Liver (tissue), 9 donors: Measurements from ENCODE around the gene ABCC8. TPM values are rescaled to one million over a fixed set of nuclear protein-coding genes. Genes with fewer than 3 reads are reported as not detected.

ENCODE experiments used
- DNase-seq: peaks from one replicate; pipeline ENCODE4 v3.0.0-alpha.2; 2017; ENCODE audit warnings: low spot score
- H3K27ac ChIP-seq, 2 donors: one replicate each; pipeline ENCODE4 v1.7.0; 2013; ENCODE audit warnings: inconsistent platforms in 2 of 2, low read length in 2 of 2, control low read depth in 1 of 2, low read depth in 1 of 2, mild to moderate bottlenecking in 1 of 2
- H3K27me3 ChIP-seq, 4 donors: one replicate each; pipeline versions ENCODE4 v1.6.1 to v1.7.0; 2013; ENCODE audit warnings: low read length in 3 of 4, inconsistent platforms in 1 of 4, mild to moderate bottlenecking in 1 of 4, moderate library complexity in 1 of 4; ENCODE audit not compliant: control insufficient read depth in 4 of 4, insufficient read depth in 4 of 4
- H3K36me3 ChIP-seq, 4 donors: one replicate each; pipeline versions ENCODE4 v1.6.1 to v1.7.0; 2013; ENCODE audit warnings: low read length in 3 of 4, mild to moderate bottlenecking in 3 of 4, low read depth in 1 of 4, moderate library complexity in 1 of 4; ENCODE audit not compliant: control insufficient read depth in 4 of 4, insufficient read depth in 3 of 4
- H3K4me1 ChIP-seq, 4 donors: one replicate each; pipeline versions ENCODE4 v1.6.1 to v1.7.0; 2013; ENCODE audit warnings: low read length in 3 of 4, mild to moderate bottlenecking in 3 of 4, moderate library complexity in 1 of 4; ENCODE audit not compliant: control insufficient read depth in 4 of 4, insufficient read depth in 4 of 4
- H3K4me3 ChIP-seq, 3 donors: one replicate each; pipeline versions ENCODE4 v1.6.1 to v1.7.0; 2013; ENCODE audit warnings: low read length in 3 of 3, control low read depth in 1 of 3, low read depth in 1 of 3, mild to moderate bottlenecking in 1 of 3
- H3K9ac ChIP-seq, 2 donors: one replicate each; pipeline ENCODE4 v1.7.0; 2013; ENCODE audit warnings: low read length in 2 of 2, mild to moderate bottlenecking in 2 of 2, moderate library complexity in 2 of 2, control low read depth in 1 of 2, low read depth in 1 of 2
- H3K9me3 ChIP-seq, 4 donors: one replicate each; pipeline versions ENCODE4 v1.6.1 to v1.7.0; 2013; ENCODE audit warnings: low read length in 3 of 4; ENCODE audit not compliant: control insufficient read depth in 4 of 4
- FOXA1 ChIP-seq: IDR thresholded peaks from 2 replicates; pipeline ENCODE4 v1.6.1; 2016; ENCODE audit warnings: antibody characterized with exemption
- GABPA ChIP-seq, 2 donors: IDR thresholded peaks in 1 of 2; conservative IDR thresholded peaks in 1 of 2; 2 replicates each; pipeline ENCODE4 v1.6.1; 2016; ENCODE audit warnings: antibody characterized with exemption in 2 of 2, mild to moderate bottlenecking in 1 of 2, moderate library complexity in 1 of 2
- HNF4A ChIP-seq, 2 donors: conservative IDR thresholded peaks; 2 replicates each; pipeline ENCODE4 v1.6.1; 2016; ENCODE audit warnings: antibody characterized with exemption in 2 of 2, mild to moderate bottlenecking in 2 of 2
- JUND ChIP-seq, 2 donors: IDR thresholded peaks; 2 replicates each; pipeline ENCODE4 v1.6.1; 2016; ENCODE audit warnings: antibody characterized with exemption in 2 of 2
- NR2F2 ChIP-seq: IDR thresholded peaks from 2 replicates; pipeline ENCODE4 v1.6.1; 2016; ENCODE audit warnings: antibody characterized with exemption
- RAD21 ChIP-seq, 2 donors: IDR thresholded peaks; 2 replicates each; pipeline ENCODE4 v1.6.1; 2016; ENCODE audit warnings: antibody characterized with exemption in 2 of 2, mild to moderate bottlenecking in 2 of 2
- RXRA ChIP-seq, 2 donors: IDR thresholded peaks; 2 replicates each; pipeline ENCODE4 v1.6.1; 2017 to 2018; ENCODE audit warnings: antibody characterized with exemption in 2 of 2, mild to moderate bottlenecking in 1 of 2
- SP1 ChIP-seq: IDR thresholded peaks from 2 replicates; pipeline ENCODE4 v1.6.1; 2018; ENCODE audit warnings: antibody characterized with exemption, mild to moderate bottlenecking
- TAF1 ChIP-seq: conservative IDR thresholded peaks from 2 replicates; pipeline ENCODE4 v1.6.1; 2016; ENCODE audit warnings: antibody characterized with exemption, mild to moderate bottlenecking
- YY1 ChIP-seq: IDR thresholded peaks from 2 replicates; pipeline ENCODE4 v1.6.1; 2016; ENCODE audit warnings: antibody characterized with exemption, mild to moderate bottlenecking
- ZBTB33 ChIP-seq: IDR thresholded peaks from 2 replicates; pipeline ENCODE4 v1.6.1; 2016; ENCODE audit warnings: antibody characterized with exemption
- WGBS: extraction: QIAGEN DNeasy Blood & Tissue Kit; methylation state at CpG from one replicate; pipeline ENCODE4 v1.1.7; 2013; 5-methylcytosine and 5-hydroxymethylcytosine counted together
- polyA plus RNA-seq, 2 donors: library from polyadenylated mRNA; stranded (reverse) in 1 of 2; unstranded in 1 of 2; fragments of 200-250 nt in 1 of 2; fragments of >200 nt in 1 of 2; fragmentation: Nextera tagmentation in 1 of 2; extraction: Ambion mirVana in 1 of 2; gene quantifications; one replicate each; pipeline versions ENCODE4 v1.2.1 to v1.2.3, GENCODE V29; 2013 to 2015
- total RNA-seq, 2 donors: library from RNA; depleted of rRNA; stranded (reverse); fragments of >200 nt; gene quantifications; one replicate each; pipeline ENCODE4 v1.2.3, GENCODE V29; 2014
- TF ChIP-seq, protein P1 (sequence below): fragments of 150-350 bp; IDR thresholded peaks from 2 replicates; pipeline ENCODE4 v1.5.1; 2017; ENCODE audit warnings: improper control_type of control experiment, low read depth, low read length; ENCODE audit not compliant: missing input control
- TF ChIP-seq, protein P2 (sequence below): IDR thresholded peaks from 2 replicates; pipeline ENCODE4 v1.6.1; 2016; ENCODE audit warnings: antibody characterized with exemption
- TF ChIP-seq, protein P3 (sequence below): IDR thresholded peaks from 2 replicates; pipeline ENCODE4 v1.6.1; 2016; ENCODE audit warnings: antibody characterized with exemption, mild to moderate bottlenecking
- donor health status: healthy.
- donor health status: healthy.
- donor health status: healthy.
- donor health status: healthy.
- donor health status: healthy.

ABCC8 gene
- total and polyA plus RNA-seq, 4 donors = 0.16 to 0.25 TPM; not detected in 2

DNA sequence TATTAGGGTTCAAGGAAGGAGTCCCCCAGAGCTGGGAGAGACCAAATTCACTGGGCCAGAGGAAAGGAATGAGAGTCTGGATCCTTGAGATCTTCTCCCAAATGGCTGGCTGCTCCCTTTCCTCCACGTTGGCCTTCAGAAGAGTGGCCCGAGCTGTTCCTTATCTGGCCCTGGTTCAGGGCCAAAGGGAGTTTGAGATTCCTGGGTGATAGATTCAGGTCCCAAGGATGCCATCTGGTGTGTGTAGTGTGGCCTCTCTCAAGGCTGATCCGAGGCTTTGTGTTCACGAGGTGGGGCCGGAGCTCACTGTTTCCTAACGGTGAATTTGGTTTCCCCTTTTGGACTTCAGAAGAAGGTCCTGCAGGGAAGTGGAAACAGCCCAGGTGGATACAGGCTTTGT, 17.4 kb upstream of the ABCC8 start:
- no peak for DNase-seq
- H3K9me3 ChIP-seq = no peaks in the 10 kb centered on the region
- 79% methylated on average over 6 of the region's 6 CpGs for WGBS
- H3K9ac ChIP-seq = no peak overlapping the region
- no peak for TF ChIP-seq RXRA (IDR thresholded peaks at IDR 0.05)
- TF ChIP-seq, protein P1, sequence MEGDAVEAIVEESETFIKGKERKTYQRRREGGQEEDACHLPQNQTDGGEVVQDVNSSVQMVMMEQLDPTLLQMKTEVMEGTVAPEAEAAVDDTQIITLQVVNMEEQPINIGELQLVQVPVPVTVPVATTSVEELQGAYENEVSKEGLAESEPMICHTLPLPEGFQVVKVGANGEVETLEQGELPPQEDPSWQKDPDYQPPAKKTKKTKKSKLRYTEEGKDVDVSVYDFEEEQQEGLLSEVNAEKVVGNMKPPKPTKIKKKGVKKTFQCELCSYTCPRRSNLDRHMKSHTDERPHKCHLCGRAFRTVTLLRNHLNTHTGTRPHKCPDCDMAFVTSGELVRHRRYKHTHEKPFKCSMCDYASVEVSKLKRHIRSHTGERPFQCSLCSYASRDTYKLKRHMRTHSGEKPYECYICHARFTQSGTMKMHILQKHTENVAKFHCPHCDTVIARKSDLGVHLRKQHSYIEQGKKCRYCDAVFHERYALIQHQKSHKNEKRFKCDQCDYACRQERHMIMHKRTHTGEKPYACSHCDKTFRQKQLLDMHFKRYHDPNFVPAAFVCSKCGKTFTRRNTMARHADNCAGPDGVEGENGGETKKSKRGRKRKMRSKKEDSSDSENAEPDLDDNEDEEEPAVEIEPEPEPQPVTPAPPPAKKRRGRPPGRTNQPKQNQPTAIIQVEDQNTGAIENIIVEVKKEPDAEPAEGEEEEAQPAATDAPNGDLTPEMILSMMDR = no peak
- no peak for TF ChIP-seq TAF1
- TF ChIP-seq, protein P2, sequence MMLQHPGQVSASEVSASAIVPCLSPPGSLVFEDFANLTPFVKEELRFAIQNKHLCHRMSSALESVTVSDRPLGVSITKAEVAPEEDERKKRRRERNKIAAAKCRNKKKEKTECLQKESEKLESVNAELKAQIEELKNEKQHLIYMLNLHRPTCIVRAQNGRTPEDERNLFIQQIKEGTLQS = no peak
- no peak for TF ChIP-seq ZBTB33
- TF ChIP-seq, protein P3, sequence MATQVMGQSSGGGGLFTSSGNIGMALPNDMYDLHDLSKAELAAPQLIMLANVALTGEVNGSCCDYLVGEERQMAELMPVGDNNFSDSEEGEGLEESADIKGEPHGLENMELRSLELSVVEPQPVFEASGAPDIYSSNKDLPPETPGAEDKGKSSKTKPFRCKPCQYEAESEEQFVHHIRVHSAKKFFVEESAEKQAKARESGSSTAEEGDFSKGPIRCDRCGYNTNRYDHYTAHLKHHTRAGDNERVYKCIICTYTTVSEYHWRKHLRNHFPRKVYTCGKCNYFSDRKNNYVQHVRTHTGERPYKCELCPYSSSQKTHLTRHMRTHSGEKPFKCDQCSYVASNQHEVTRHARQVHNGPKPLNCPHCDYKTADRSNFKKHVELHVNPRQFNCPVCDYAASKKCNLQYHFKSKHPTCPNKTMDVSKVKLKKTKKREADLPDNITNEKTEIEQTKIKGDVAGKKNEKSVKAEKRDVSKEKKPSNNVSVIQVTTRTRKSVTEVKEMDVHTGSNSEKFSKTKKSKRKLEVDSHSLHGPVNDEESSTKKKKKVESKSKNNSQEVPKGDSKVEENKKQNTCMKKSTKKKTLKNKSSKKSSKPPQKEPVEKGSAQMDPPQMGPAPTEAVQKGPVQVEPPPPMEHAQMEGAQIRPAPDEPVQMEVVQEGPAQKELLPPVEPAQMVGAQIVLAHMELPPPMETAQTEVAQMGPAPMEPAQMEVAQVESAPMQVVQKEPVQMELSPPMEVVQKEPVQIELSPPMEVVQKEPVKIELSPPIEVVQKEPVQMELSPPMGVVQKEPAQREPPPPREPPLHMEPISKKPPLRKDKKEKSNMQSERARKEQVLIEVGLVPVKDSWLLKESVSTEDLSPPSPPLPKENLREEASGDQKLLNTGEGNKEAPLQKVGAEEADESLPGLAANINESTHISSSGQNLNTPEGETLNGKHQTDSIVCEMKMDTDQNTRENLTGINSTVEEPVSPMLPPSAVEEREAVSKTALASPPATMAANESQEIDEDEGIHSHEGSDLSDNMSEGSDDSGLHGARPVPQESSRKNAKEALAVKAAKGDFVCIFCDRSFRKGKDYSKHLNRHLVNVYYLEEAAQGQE = no peak
- no peak for TF ChIP-seq JUND (IDR thresholded peaks at IDR 0.05)
- TF ChIP-seq RAD21 (IDR thresholded peaks at IDR 0.05) = no peak
- no peak for TF ChIP-seq YY1
- TF ChIP-seq FOXA1 = no peak
- no peaks in the 10 kb centered on the region for H3K4me1 ChIP-seq
- H3K4me3 ChIP-seq = no peak overlapping the region
- H3K27me3 ChIP-seq = no peaks in the 10 kb centered on the region
- H3K36me3 ChIP-seq = no peaks in the 10 kb centered on the region
- H3K27ac ChIP-seq = no peak overlapping the region

GRCh38 chr11:17490938-17491337, 14.3 kb upstream of the ABCC8 start:
- WGBS = 82% methylated on average over 4 of the region's 4 CpGs
- no peaks in the 10 kb centered on the region for H3K27me3 ChIP-seq
- TF ChIP-seq HNF4A (conservative IDR thresholded peaks at IDR 0.05) = no peak
- no peak for TF ChIP-seq SP1
- TF ChIP-seq FOXA1 = no peak
- no peak for TF ChIP-seq RXRA (IDR thresholded peaks at IDR 0.05)
- no peak for TF ChIP-seq RAD21 (IDR thresholded peaks at IDR 0.05)
- TF ChIP-seq GABPA (IDR thresholded peaks at IDR 0.05 in 1 of 2, conservative IDR thresholded peaks at IDR 0.05 in 1 of 2) = no peak
- peak; percentile 69 for TF ChIP-seq NR2F2
- H3K36me3 ChIP-seq = no peaks in the 10 kb centered on the region
- H3K9ac ChIP-seq = no peak overlapping the region
- H3K4me3 ChIP-seq = no peak overlapping the region
- no peaks in the 10 kb centered on the region for H3K4me1 ChIP-seq
- DNase-seq = no peak
- H3K9me3 ChIP-seq = no peaks in the 10 kb centered on the region
- H3K27ac ChIP-seq = no peak overlapping the region
